Vein endothelial cell (primary cell): Measurements from ENCODE around the gene JCAD. TPM values are rescaled to one million over a fixed set of nuclear protein-coding genes. Genes with fewer than 3 reads are reported as not detected.

Experiments
- total RNA-seq: library from RNA; depleted of rRNA; stranded (reverse); fragments of >200 nt; gene quantifications from 2 replicates; pipeline ENCODE4 v1.2.3, GENCODE V29; 2012

Gene JCAD, protein sequence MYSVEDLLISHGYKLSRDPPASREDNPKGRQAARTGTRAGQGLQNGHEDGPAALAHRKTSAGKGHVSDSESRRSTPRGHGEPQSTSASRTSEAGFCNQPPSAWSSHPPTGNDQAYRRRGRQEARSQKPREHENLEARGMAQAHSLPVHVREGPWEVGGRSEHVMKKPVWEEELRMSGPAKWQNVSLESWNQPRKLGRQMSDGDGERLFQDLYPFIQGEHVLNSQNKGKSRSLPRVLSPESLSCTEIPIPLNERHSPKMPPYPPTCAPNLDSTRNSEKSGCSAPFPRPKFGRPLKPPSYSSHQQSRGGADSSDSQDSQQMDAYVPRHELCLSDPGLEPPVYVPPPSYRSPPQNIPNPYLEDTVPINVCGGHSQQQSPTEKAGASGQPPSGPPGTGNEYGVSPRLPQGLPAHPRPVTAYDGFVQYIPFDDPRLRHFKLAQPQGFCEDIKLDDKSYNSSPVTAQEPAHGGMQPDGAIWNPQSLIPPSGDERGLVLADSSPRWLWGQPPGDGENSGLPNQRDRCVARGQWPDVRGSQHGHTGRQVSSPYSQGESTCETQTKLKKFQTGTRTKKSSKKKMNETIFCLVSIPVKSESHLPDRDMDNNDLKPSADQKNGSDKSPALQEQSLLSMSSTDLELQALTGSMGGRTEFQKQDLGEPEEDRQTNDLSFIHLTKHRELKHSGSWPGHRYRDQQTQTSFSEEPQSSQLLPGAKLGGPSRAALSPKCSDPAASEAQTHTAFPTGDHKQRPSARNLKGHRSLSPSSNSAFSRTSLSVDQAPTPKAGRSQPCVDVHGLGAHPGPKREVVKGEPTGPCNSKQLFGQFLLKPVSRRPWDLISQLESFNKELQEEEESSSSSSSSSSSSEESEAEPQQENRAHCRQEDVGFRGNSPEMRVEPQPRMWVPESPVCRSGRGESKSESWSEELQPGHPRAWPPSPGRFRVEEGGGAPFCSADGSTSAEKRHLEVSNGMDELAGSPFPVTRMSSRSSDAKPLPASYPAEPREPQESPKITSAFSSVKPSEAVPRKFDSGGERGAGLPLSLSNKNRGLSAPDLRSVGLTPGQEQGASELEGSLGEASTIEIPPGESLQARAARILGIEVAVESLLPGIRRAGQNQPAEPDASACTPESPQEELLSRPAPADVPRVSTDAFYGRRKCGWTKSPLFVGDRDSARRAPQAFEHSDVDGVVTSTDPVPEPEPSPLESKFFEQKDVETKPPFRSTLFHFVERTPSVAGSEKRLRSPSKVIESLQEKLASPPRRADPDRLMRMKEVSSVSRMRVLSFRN (N-terminal part only)
- total RNA-seq = 61.4 and 61.6 TPM in 2 replicates

DNA sequence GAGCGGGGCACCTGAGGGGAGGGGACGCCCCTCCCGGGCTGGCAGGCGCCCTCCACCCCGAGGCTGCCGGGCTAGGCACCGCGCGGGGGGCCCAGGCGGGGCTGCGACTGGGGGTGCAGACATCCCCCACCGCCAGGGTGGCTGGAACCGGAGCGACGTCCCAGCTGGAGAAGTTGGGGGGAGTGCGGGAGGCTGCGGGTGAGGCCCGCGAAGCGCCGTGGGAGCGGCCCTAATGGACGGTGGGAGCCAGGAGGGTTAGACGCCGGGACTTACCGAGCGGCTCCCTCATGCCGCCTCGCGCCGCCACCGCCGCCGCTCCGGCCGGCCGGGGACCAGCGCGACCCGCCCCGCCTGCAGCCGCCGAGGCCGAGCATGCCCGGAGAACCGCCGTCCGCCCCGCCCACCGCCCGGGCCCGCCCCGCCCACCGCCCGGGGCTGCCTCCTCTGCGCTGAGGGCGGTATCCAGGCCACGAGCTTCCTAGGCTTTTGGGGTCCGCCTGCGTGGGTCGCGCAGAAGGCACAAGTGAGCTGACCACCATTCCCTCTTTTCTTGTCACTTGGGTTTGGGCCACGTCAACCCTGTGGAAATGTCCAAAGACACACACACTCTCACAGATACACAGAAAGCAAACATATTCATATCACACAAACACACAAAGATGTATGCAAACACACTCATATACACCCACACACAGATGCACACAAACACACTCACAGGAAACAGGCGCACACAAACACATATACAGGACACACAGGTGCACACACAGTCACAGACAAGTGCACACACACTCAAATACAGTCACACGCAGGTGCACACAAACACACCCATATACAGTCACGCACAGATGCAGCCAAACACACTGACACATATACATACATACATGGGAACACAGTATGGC is at the start of gene JCAD:
Gene JCAD (minus strand): TSS at position 378 of the 899 bp plus-strand sequence. CDS start 11,774 bp downstream, outside the sequence.

